Stimulated activated effector memory CD8-positive, alpha-beta T cell treated with anti-CD3 and anti-CD28 coated beads, Interleukin-12 subunit alpha, Interleukin-12 subunit beta, amount 100 ng/mL, for 72 hours (primary cell): ENCODE measurements around the gene USP47.

Experiments used
- ATAC-seq: fragments of 150-1000 bp; cut with Tn5 transposase; 2 replicates; pipeline ENCODE4 v1.10.0; 2021
- DNase-seq, 2 donors: peaks; one replicate each; pipeline ENCODE4 v3.0.0; 2021 to 2022; ENCODE audit warnings: low spot score in 2 of 2
- H3K27ac Mint-ChIP-seq: one replicate; pipeline ENCODE4 v1.8.0; 2022; ENCODE audit warnings: mild to moderate bottlenecking, mixed read lengths
- H3K36me3 Mint-ChIP-seq: one replicate; pipeline ENCODE4 v1.8.0; 2022; ENCODE audit warnings: mild to moderate bottlenecking, mixed read lengths
- H3K4me1 Mint-ChIP-seq: one replicate; pipeline ENCODE4 v1.8.0; 2022; ENCODE audit warnings: mixed read lengths
- H3K4me3 Mint-ChIP-seq: one replicate; pipeline ENCODE4 v1.8.0; 2022; ENCODE audit warnings: mild to moderate bottlenecking, mixed read lengths
- H3K9me3 Mint-ChIP-seq: one replicate; pipeline ENCODE4 v1.8.0; 2022; ENCODE audit warnings: mixed read lengths

USP47 gene, protein sequence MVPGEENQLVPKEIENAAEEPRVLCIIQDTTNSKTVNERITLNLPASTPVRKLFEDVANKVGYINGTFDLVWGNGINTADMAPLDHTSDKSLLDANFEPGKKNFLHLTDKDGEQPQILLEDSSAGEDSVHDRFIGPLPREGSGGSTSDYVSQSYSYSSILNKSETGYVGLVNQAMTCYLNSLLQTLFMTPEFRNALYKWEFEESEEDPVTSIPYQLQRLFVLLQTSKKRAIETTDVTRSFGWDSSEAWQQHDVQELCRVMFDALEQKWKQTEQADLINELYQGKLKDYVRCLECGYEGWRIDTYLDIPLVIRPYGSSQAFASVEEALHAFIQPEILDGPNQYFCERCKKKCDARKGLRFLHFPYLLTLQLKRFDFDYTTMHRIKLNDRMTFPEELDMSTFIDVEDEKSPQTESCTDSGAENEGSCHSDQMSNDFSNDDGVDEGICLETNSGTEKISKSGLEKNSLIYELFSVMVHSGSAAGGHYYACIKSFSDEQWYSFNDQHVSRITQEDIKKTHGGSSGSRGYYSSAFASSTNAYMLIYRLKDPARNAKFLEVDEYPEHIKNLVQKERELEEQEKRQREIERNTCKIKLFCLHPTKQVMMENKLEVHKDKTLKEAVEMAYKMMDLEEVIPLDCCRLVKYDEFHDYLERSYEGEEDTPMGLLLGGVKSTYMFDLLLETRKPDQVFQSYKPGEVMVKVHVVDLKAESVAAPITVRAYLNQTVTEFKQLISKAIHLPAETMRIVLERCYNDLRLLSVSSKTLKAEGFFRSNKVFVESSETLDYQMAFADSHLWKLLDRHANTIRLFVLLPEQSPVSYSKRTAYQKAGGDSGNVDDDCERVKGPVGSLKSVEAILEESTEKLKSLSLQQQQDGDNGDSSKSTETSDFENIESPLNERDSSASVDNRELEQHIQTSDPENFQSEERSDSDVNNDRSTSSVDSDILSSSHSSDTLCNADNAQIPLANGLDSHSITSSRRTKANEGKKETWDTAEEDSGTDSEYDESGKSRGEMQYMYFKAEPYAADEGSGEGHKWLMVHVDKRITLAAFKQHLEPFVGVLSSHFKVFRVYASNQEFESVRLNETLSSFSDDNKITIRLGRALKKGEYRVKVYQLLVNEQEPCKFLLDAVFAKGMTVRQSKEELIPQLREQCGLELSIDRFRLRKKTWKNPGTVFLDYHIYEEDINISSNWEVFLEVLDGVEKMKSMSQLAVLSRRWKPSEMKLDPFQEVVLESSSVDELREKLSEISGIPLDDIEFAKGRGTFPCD (N-terminal part only)

DNA sequence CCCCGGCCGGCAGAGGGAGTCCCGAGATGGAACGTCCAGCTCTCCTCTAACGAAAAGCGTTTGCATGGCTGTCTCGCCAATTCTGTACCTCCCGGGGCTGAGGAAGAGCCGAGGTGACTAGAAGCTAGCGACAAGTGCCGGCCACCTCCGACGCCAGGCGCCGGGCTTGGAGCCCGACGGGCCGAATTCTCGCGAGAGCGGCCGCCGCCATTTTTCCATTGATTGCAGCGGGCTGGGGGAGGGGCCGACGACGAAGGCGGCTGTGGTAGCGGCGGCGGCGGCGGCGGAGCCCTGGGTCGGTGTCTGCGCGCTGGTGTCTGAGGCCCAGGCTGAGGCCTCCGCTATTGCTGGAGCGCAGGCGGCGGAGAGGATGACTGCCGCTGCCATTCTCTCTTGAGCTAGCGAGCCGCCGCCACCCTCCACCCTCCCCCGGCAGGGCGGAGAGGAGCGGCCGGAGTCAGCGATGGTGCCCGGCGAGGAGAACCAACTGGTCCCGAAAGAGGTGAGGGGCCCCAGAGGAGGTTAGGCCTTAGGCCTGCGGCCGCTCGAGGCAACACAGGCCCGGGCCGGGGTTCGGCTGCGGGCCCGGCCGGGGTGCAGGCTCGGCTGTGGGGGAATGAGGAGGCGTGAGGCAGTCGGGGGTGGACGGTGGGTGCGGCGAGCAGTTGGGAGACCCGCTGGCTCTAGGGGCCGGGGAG is at the start of gene USP47:
Gene USP47, plus strand, starts transcription at position 250 of the 698 bp plus-strand sequence. Its CDS starts 214 bp downstream, at position 464.
- peak; percentile 92 to 97 for DNase-seq
- Mint-ChIP-seq H3K27ac (no peak within 1 kb of the TSS), H3K36me3 (no peaks in the 10 kb centered on the region), H3K4me3 (no peak within 1 kb of the TSS), H3K4me1 (no peaks in the 10 kb centered on the region), H3K9me3 (no peaks in the 10 kb centered on the region)
- peak; percentile 87 for ATAC-seq

DNA sequence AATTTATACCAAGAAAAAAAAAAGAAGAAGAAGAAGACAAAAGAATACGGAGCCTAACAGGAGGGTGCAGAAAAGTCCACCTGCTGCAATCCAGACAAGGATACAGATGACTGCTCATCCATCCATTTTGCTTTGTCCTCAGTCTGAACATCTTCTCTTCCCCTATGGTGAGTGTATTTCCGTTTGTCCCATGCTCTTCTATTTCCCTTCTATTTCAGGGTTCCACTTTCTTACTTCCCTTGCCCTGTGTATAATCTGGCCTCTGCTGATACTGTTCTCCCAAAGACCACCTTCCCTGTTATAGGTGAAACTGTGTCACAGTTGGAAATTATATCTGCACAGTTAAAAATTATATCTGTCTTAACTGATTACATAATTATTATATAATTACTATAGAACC is 48.7 kb upstream of the USP47 start:
- Mint-ChIP-seq H3K9me3 (no peaks in the 10 kb centered on the region), H3K4me1 (no peaks in the 10 kb centered on the region)
- ATAC-seq, result no peak

DNA sequence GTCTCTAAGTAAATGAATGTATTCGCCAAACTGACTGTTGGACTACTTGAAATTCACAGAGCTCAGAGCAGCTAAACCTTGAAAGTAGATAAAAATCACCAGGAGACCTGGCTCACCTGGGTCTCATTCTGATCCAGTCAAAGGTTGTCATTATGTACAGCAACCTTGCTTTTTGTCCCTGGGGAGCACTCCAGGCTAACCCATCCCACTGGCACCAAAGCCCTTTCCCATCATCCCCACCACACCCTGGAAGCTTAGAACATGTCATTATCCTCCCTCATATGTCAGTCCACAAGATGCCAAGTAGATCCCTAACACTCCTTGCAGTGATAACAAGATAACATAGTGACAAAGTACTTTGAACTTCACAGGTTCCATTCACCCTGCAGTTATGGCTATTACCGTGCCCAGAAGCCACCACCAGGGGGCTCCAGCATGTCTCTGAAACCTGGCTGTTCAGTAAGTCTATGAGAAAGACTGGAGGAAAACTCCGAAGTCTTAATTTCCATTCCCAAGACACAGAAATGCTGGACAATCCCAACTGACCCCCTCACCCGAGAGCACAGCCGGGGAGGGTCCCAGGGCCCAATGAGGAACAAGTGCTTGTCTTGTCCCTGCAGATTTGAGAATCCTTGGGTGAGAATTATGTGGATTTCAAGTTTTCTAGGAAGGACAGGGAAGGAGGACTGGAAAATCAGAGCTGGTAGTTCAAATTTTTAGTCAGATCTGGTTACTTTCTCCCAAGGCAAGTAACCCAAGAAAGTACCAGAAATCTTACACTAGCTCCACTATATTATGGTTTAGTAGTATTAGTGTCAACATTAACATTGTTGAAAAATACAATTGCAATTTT is 43.0 kb upstream of the USP47 start:
- ATAC-seq, result peak; percentile 82
- Mint-ChIP-seq H3K27ac (no peak overlapping the region), H3K4me3 (no peak overlapping the region), H3K9me3 (no peaks in the 10 kb centered on the region), H3K36me3 (no peaks in the 10 kb centered on the region), H3K4me1 (no peaks in the 10 kb centered on the region)
- peak; percentile 65 to 87 for DNase-seq

More for the DNA sequence above, 48.7 kb upstream of the USP47 start:
- Mint-ChIP-seq H3K27ac (no peak overlapping the region), H3K4me3 (no peak overlapping the region), H3K36me3 (no peaks in the 10 kb centered on the region)
- no peak for DNase-seq

DNA sequence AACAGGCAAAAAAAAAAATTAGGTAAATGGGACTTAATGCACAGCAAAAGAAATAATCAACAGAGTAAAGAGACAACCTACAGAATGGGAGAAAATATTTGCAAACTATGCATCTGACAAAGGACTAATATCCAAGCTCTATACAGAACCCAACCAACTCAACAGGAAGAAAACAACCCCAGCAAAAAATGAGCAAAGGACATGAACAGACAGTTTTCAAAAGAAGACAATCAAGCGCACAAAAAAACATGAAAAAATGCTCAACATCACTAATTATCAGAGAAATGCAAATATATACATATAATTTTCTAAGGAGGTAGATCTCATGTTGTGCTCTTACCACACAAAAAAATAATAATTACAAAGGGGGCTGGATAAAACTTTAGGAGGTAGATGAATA is 36.5 kb upstream of the USP47 start:
- H3K9me3 Mint-ChIP-seq, result no peaks in the 10 kb centered on the region
- ATAC-seq, result no peak
- no peak overlapping the region for H3K4me3 Mint-ChIP-seq

GRCh38 chr11:11806074-11806473 is 35.7 kb upstream of the USP47 start:
- H3K36me3 Mint-ChIP-seq, result no peaks in the 10 kb centered on the region

More for the DNA sequence above, 36.5 kb upstream of the USP47 start:
- no peaks in the 10 kb centered on the region for H3K36me3 Mint-ChIP-seq
- peaks cover 15% of the 10 kb centered on the region for H3K4me1 Mint-ChIP-seq
- DNase-seq, result no peak
- no peak overlapping the region for H3K27ac Mint-ChIP-seq

GRCh38 chr11:11806586-11806985 is 35.2 kb upstream of the USP47 start:
- no peak overlapping the region for H3K27ac Mint-ChIP-seq
- ATAC-seq (no peak), DNase-seq (no peak)
- peaks cover 15% of the 10 kb centered on the region for H3K4me1 Mint-ChIP-seq
- no peak overlapping the region for H3K4me3 Mint-ChIP-seq
- no peaks in the 10 kb centered on the region for H3K36me3 Mint-ChIP-seq
- H3K9me3 Mint-ChIP-seq, result no peaks in the 10 kb centered on the region

More at GRCh38 chr11:11806074-11806473, 35.7 kb upstream of the USP47 start:
- Mint-ChIP-seq H3K4me1 (peaks cover 15% of the 10 kb centered on the region), H3K4me3 (no peak overlapping the region), H3K9me3 (no peaks in the 10 kb centered on the region), H3K27ac (no peak overlapping the region)
- no peak for DNase-seq
- no peak for ATAC-seq

DNA sequence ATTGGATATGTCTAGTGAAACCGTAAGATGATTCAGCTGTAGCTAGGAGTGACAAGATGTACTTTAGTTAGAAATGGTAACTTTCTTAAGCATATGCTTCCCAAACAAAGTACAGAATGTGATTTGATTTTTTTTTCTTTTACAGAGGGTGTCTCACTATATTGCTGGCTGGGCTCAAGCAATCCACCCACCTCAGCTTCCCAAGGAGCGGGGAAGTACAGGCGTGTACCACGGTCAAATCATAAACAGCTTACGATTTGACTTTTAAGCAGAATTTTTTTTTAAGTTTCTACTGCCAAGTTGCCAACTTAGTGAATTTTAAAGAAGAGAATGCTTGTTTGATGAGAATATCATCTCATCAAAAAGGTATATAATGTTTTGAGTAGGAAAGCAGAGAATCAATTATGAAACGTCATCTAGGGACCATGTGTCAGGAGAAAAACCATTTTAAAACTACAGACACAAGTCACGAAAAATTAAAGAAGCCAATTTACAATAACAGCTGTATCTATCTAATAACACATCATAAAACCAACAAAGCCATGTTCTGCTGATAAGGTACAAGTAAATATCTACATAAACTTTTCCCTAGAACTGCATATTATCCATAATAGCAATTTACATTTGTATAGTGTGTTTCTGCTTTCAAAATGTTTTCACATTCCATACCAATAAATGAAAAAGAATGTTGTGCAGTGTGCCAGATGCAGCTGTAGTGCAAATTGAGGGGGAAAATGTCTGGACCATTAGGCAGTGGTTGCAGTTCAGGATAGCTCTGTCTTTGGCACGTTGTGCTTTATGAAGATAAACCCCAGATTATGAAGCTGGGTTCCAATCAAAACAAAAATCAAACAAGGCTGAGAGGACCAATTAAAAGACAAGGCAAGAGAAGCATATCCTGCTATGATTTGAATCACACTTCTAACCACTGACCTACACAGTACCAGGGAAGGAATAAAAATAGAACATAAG is 33.7 kb upstream of the USP47 start:
- Mint-ChIP-seq H3K36me3 (no peaks in the 10 kb centered on the region), H3K9me3 (no peaks in the 10 kb centered on the region), H3K4me3 (no peak overlapping the region), H3K27ac (peak overlapping the region; percentile 27), H3K4me1 (peaks cover 15% of the 10 kb centered on the region)
- ATAC-seq (no peak), DNase-seq (no peak)

DNA sequence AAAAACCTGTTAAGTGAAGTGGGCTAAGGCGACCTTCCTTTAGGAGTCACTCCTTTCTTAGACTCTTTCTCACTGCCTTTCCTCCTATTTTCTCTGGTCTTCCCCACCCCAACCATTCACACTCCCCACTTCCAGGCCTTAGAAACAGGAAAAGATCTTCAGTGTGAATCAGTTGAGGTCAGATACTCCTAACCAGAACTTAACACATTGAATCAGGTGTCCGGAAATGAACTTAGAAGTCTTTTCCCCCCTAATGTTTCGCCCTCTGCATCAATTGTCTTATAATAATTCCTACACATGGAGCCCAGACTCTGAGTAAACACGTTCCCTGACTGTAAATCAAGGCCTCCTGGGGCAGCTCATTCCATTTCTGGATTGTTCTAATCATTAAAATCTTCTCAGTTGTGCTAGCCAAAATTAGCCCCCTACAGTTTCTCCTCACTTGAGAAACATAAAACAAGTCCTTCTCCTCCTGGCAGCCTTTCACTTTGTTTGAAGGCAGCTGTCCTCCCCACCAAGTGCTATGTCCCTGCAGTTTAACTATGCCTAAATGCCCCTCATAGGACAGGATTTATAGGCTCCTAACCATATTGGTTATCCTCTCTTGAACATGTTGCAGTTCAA is 32.7 kb upstream of the USP47 start:
- DNase-seq (no peak), ATAC-seq (no peak)
- Mint-ChIP-seq H3K27ac (peak overlapping the region; percentile 27), H3K9me3 (no peaks in the 10 kb centered on the region), H3K4me3 (no peak overlapping the region), H3K4me1 (peaks cover 15% of the 10 kb centered on the region), H3K36me3 (no peaks in the 10 kb centered on the region)

- Mint-ChIP-seq H3K27ac (no peak overlapping the region), H3K4me1 (peaks cover 15% of the 10 kb centered on the region)
- no peak for DNase-seq
Observed at GRCh38 chr11:11810764-11811726, 30.7 kb upstream of the USP47 start.

DNA sequence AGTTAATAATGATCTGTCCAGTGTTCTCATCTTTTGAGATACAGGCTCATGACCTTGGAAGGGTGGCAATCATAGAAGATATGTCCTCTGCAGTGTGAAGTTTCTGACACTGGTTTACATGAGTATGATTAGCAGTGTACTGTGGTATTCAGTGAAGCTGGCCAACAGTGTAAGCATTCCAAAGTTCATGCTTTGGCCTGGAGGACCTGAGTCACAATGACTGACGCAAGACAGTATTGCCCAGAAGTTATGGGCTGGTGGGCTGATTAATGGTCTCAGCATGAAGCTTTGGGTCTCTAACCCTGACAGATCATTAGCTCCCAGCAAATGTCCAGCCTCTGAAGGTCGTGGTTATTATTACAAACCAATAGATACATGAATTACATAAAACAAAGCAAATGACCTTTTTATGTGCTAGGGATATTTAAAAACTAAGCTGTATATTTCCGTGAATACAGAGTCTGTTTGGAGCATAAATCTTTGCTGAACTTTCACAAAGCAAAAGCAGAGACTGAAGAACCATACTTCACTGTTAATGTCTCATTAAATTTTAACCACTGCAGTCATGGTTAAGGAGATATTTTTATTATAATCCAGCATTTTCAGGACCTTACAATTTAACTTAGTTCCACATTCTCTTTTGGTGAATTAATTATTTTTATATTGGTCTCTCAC is 28.3 kb upstream of the USP47 start:
- no peaks in the 10 kb centered on the region for H3K36me3 Mint-ChIP-seq
- ATAC-seq (no peak), DNase-seq (no peak)
- H3K4me3 Mint-ChIP-seq, result no peak overlapping the region
- H3K27ac Mint-ChIP-seq, result no peak overlapping the region
- H3K9me3 Mint-ChIP-seq, result no peaks in the 10 kb centered on the region
- H3K4me1 Mint-ChIP-seq, result peaks cover 11% of the 10 kb centered on the region

More at GRCh38 chr11:11810764-11811726, 30.7 kb upstream of the USP47 start:
- no peak for ATAC-seq
- Mint-ChIP-seq H3K36me3 (no peaks in the 10 kb centered on the region), H3K9me3 (no peaks in the 10 kb centered on the region), H3K4me3 (no peak overlapping the region)

- Mint-ChIP-seq H3K27ac (no peak overlapping the region), H3K4me1 (no peaks in the 10 kb centered on the region), H3K4me3 (no peak overlapping the region), H3K9me3 (no peaks in the 10 kb centered on the region), H3K36me3 (no peaks in the 10 kb centered on the region)
- ATAC-seq (no peak), DNase-seq (no peak)
Observed at GRCh38 chr11:11814614-11815452, 26.9 kb upstream of the USP47 start.
